ENCODE results near the gene TNIK.

The TNIK gene

GRCh38 chr3:171277456-171278298 lies 182.5 kb downstream of the TNIK start:
- TF ChIP-seq SIN3A (IDR thresholded peaks at IDR 0.05; ENCODE audit: borderline replicate concordance, insufficient read depth, low read length) (no peak), REST (IDR thresholded peaks at IDR 0.05; ENCODE audit: insufficient read depth in 1 of 2, low read depth in 2 of 2, low read length in 2 of 2) (no peak), FOXP2 (optimal IDR thresholded peaks at IDR 0.05; ENCODE audit: borderline replicate concordance, extremely low read depth, extremely low read length, insufficient read depth) (no peak), TAF1 (IDR thresholded peaks at IDR 0.05; ENCODE audit: borderline replicate concordance, insufficient read depth, low read length) (no peak), POLR2AphosphoS5 (IDR thresholded peaks at IDR 0.05; ENCODE audit: low read depth, low read length) (no peak)

- TF ChIP-seq POLR2AphosphoS5 (IDR thresholded peaks at IDR 0.05; ENCODE audit: low read depth, low read length) (no peak), REST (IDR thresholded peaks at IDR 0.05; ENCODE audit: insufficient read depth in 1 of 2, low read depth in 2 of 2, low read length in 2 of 2) (no peak), FOXP2 (optimal IDR thresholded peaks at IDR 0.05; ENCODE audit: borderline replicate concordance, extremely low read depth, extremely low read length, insufficient read depth) (no peak)
These were observed 183.3 kb downstream of the TNIK start for GRCh38 chr3:171276923-171277322.

GRCh38 chr3:171274222-171274621 lies 186.0 kb downstream of the TNIK start:
- TF ChIP-seq FOXP2 (optimal IDR thresholded peaks at IDR 0.05; ENCODE audit: borderline replicate concordance, extremely low read depth, extremely low read length, insufficient read depth) (no peak), TAF1 (IDR thresholded peaks at IDR 0.05; ENCODE audit: borderline replicate concordance, insufficient read depth, low read length) (no peak), POLR2AphosphoS5 (IDR thresholded peaks at IDR 0.05; ENCODE audit: low read depth, low read length) (no peak), REST (IDR thresholded peaks at IDR 0.05; ENCODE audit: insufficient read depth in 1 of 2, low read depth in 2 of 2, low read length in 2 of 2) (no peak), SIN3A (IDR thresholded peaks at IDR 0.05; ENCODE audit: borderline replicate concordance, insufficient read depth, low read length) (no peak)

GRCh38 chr3:171270541-171270940 lies 189.7 kb downstream of the TNIK start:
- TF ChIP-seq REST (IDR thresholded peaks at IDR 0.05; ENCODE audit: insufficient read depth in 1 of 2, low read depth in 2 of 2, low read length in 2 of 2) (no peak), POLR2AphosphoS5 (IDR thresholded peaks at IDR 0.05; ENCODE audit: low read depth, low read length) (no peak), SIN3A (IDR thresholded peaks at IDR 0.05; ENCODE audit: borderline replicate concordance, insufficient read depth, low read length) (no peak), FOXP2 (optimal IDR thresholded peaks at IDR 0.05; ENCODE audit: borderline replicate concordance, extremely low read depth, extremely low read length, insufficient read depth) (no peak), TAF1 (IDR thresholded peaks at IDR 0.05; ENCODE audit: borderline replicate concordance, insufficient read depth, low read length) (no peak)

Measured in PFSK-1 (cell line).